HuH-7 (cell line): ENCODE data around the gene GALM.
"Not testable (repeated sequence)": the region's sequence is repeated elsewhere in the genome, so short reads cannot be mapped to it uniquely, and the experiment has no call there.

Experiments used
- DNase-seq: peaks from one replicate; pipeline ENCODE4 v3.0.0; 2011; ENCODE audit warnings: low spot score

The GALM gene

DNA sequence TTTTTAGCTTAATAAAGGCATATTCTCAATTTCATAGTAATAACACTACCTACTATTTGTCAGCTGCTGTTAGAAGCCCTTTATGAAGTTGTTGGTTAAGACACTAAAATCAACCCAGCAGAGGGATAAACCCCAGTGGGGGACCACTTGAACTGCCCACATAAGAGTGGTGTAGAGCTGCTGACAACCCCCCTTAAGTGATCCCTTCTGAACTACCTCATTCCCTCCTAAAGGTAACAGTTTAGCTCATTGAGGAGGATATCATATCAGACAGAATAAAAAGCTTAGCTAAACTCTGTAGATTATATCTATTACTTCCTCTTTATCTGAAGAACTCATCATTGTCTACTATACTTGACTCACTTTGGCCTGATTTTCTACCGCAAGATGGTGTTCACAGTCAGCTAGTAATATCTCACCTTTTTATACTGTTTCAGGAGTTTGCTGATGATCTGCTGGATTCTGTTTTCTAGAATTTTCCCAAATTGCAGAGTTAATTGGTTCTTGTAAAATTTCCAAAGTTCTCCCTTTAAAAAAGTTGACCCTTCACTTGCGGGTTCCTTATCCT is 16.2 kb downstream of the GALM start:
- DNase-seq, result no peak

DNA sequence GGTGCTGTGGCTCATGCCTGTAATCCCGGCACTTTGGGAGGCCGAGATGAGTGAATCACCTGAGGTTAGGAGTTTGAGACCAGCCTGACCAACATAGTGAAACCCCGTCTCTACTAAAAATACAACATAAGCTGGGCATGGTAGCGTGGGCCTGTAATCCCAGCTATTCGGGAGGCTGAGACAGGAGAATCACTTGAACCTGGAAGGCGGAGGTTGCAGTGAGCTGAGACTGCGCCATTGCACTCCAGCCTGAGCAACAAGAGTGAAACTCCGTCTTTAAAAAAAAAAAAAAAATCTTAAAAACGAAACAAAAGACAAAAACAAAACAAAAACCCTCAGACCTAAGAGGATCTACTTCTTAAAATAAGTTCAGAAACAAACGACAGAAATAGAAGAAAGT is 16.7 kb downstream of the GALM start:
- not testable (repeated sequence) for DNase-seq

DNA sequence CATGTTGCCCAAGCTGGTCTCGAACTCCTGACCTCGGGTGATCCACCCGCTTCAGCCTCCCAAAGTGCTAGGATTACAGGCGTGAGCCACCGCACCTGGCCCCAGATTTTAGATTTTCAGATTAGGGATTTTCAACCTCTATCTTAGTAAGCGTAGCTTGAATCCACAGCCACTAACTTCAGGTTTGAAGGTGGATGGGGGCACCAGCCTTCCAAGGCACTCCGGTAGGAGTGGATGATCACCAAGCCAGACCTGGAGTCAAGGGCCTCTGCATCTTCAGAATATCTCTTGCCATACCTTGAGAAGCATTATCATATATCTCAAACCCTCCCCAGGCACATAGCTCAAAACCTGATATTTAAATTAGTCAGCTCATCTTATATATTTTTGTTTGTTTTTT is 17.9 kb downstream of the GALM start:
- no peak for DNase-seq

DNA sequence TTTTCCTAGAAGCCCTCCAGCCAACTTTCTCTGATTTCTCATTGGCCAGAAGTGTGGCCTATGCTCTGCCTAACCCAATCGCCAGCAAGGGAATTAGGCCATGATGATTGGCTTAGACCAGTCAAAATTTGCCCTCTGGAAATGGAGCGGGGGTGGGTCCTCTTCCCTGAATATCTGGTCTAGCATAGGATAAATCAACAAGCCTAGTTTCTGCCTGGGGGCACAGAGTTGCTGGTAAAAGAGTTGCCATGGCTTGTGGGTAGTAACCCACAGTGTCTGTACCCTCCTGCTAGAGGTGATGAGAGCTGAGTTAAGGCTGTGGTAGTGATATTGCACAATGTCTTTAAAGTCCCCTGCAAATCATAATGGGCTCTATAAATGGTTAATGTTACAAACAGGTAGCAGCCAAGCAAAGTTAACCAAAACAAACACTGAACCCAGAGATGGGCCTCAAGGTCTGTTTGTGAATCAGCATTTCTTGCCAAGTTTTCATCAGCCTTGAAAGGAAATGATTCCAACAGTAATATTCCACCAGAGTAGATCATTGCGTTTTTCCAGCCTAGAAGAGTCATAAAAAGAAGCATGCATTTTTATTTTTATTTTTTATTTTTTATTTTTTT is 19.3 kb downstream of the GALM start:
- DNase-seq, result peak; percentile 43

DNA sequence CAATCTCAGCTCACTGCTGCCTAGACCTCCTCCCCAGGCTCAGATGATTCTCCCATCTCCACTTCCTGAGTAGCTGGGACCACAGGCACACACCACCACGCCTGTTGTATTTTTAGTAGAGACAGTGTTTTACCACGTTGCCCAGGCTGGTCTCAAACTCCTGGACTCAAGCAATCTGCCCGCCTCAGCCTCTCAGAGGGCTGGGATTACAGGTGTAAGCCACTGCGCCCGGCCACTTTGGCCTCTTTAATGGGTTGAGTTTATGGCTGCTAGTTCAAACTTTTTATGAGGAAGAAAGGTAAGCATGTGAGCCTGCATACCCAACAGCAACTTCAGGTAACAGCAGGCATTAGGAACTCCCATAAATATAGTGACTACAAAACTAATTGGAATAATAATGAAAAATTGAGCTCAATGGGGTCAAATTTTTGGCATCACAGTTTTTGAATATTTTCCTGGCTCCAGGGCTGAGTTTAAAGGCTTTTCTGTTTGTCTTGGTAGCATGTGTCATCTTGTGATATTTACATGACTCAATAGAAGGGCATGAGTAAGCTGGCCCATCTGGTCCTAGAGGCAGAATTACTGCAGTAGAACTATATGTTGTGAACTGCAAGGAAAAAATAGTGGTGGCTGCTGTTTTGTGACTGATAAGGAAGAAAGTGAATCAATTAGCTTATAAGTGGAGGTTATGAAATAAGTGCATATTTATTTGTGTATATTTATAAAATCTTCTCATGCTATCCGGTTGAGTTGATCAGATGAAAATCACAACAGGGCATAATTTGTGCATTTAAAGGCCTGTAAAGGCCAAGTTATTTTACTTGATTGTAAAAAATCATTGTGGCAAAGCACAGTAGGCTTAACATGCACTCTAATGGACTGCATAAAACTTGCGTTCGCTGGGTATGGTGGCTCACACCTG is 24.8 kb downstream of the GALM start:
- no peak for DNase-seq

DNA sequence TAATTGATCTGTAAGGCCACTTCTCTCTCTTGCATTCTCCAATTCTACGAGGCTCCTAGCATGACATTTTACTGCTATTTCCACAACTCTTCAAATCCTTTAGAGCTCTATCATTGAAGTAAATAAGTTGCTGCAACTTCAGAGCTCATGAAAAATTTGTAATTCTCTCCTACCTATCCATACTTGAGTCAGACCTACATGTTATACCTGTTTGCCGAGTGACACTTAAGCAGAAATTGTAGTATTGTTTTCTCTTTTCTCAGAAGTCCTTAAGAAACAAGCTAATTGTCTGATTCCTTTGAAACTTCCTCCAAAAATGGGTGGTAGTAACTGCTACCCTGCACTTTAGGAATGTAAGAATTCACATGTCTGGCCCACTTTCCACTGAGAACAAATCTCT is 26.1 kb downstream of the GALM start:
- no peak for DNase-seq

DNA sequence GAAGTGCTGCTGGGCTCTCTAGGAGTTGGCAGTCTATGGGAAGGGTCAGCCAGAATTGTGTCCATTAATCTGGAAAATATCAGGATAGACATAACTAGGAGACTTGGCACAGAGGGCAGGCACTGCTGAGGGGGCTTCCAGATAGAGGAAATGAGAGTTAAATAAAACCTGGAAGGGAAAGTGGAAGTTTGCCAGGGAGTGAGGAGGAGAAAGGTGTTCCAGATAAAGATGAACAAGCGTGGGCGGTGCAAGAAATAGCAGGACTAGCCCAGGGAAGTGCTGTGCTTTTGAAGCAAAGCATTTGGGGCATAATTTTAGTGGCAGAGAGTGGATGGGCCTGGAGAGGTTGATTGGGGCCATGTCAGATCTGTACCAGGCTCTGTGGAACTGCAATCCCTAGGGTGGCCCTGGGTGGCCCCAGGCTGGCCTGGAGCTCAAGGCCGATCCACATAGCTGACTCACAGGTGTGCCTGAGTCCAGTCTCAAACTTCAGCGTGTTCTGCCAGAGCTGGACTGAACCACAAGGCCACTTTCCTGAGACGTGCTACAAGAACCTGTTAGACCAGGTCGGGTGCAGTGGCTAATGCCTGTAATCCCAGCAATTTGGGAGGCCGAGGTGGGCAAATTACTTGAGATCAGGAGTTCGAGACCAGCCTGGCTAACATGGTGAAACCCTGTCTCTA is 26.9 kb downstream of the GALM start:
- DNase-seq, result no peak

DNA sequence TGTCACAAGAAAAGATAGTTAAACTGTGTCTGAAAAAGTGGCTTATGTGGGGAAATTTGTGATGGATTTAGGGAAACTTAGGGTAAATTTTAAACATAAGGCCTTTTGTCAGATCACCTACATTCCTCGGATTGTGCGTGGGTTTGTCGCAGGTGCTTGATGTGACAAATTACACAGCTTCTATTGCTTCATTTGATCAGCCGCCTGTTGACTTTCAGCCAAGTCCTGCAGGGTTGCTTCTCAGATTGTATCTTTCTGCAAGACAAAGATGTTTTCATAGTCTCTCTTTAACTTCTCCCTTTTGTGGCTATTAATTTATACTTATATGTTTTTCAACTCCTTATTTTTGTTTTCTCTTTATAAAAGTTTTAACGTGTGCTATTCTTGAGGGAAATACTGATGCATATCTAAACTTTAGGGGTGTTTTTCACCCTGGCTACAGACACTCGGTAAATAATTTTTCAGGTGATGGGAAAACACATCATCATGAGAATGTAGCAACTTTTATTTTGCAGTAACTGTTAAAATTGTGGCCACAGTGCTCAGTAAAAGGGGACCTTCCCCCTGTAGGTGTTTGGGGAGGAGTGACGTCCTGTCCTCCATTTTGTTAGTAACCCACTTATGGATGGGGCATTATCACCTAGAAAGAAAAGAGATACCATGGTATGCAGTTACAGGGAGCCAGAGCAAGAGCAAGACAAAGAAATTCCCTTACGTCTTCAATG is 31.4 kb downstream of the GALM start:
- DNase-seq, result no peak

DNA sequence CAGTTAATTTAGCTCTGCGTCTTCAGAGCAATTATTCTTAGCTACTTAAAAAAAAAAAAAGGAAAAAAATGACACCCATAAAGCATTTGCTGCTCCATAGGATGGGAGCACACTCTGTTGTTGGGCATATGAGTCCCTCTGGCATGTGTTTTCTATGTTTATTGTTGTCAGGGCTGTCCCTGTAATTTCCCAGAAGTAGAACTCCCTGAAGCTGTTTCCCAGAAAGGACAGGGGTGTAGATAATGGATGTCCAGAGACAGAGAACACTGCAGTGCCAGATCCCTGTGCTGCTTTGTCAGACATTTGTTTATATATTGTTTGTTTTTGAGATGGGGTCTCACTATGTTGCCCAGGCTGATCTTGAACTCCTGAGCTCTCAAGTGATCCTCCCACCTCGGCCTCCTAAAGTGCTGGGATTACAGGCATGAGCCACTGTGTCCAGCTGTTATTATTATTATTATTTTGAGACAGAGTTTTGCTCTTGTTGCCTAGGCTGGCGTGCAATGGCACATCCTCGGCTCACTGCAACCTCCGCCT is 32.6 kb downstream of the GALM start:
- DNase-seq, result no peak

DNA sequence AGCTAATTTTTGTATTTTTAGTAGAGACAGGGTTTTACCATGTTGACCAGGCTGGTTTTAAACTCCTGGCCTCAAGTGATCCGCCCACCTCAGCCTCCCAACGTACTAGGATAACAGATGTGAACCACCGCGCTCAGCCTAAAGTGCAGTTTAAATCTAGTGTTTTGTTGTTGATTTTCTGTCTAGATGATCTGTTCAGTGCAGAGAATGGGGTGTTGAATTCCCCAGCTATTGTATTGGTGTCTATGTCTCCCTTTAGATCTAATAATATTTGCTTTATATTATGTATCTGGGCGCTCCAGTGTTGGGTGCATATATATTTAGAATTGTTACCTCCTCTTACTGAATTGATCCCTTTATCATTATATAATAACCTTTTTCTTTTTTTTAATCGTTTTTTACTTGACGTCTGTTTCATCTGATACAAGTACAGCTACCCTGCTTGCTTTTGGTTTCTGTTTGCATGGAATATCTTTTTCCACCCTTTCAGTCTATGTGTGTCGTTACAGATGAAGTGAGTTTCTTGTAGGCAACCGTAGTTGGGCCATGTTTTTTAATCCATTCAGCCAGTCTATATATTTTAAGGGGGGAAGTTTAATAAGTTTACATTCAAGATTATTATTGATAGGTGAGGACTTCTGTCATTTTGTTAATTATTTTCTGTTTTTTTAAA is 34.3 kb downstream of the GALM start:
- no peak for DNase-seq

DNA sequence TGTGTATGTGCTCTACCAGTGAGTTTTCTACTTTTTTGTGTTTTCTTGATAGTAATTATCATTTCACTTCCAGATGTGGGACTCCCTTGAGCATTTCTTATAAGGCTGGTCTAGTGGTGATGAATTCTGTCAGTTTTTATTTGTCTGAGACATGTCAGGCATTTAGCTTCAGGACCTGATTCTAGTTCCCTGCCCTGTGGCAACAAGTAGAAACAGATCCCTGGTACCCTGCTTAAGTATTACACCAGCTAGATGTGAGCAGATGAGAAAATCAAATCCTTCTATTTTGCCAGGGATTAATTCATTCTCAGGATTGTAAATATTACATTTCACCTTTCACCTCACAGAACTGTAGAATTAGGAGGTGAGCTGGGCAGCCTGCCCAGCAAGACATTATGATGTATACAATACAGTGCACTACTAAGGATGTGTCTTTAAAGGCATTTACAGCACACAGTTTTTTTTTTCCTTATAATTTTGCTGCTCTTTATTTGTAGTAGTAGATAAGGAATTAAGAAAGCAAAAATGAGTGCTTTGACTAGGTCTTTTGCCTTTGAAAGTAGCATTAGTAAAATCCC is 35.1 kb downstream of the GALM start:
- DNase-seq, result no peak

DNA sequence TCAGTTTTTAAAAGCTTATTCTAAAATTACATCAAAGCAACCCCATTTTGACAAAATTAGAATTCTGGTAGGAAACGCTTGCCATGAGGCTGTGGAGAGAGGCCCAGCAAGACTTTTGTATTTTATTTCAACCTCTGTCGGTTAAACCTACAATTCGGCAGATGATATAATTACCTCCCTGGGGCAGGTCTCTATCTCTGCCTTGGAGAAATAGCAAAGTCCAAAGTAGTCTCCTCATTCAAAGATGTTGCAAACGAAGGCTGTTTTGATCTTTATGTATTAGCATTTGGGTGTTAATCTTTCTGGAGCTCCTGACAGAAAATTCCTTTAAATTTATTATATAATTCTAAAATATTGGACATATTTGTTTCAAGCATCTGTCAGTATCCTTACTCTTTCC is 35.6 kb downstream of the GALM start:
- no peak for DNase-seq

DNA sequence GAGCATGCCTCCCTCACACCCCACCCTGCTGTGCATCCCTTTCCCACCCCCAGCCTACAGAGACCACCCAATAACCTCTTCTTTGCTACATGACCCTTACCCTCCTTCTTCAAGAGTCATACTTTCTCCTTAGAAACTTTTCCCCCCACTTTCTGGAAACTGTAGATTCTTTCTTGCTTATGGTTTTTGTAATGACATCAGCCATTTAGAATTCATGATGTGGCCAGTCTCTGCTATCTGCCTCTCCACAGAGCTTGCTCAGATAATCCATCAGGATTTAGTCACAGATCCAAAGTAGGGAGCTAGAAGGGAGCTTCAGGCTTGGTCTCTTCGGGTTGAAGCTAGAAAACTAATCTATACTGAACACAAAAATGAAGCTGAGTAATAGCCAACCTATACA is 36.5 kb downstream of the GALM start:
- no peak for DNase-seq

DNA sequence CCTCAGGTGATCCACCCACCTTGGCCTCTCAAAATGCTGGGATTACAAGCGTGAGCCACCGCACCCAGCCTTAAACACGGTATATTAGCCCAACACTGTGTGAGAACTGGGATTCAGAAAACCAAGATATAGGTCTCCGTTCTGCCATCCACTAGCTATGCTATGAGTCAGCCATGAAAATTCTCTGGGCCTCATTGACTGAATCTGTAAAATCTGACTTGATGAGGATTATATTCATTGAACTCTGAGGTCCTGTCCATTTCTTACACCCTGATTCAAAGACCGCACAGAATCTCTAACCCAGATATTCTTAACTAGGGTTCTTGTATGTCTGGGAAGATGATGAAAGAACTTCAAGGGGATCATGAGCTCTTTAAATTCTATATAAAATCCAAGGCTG is 37.4 kb downstream of the GALM start:
- DNase-seq, result not testable (repeated sequence)

DNA sequence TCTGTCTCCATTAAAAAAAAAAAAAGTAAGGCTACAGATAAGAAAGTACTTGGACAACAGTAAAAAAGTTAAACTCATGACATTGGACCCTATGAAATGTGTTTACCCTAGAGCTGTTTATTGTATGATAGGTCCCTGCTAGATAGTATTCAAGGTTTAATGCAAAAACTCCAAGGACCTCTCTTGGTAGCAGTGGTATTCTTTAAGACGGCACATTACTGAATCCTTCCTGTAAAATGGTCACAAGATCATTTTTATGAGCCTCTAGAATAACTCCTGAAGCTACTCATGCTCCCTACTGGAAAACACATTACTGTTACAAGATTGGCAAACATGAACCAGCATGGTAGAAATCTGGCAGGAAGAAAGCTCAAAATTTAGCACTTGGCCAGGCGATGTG is 38.8 kb downstream of the GALM start:
- DNase-seq, result no peak

DNA sequence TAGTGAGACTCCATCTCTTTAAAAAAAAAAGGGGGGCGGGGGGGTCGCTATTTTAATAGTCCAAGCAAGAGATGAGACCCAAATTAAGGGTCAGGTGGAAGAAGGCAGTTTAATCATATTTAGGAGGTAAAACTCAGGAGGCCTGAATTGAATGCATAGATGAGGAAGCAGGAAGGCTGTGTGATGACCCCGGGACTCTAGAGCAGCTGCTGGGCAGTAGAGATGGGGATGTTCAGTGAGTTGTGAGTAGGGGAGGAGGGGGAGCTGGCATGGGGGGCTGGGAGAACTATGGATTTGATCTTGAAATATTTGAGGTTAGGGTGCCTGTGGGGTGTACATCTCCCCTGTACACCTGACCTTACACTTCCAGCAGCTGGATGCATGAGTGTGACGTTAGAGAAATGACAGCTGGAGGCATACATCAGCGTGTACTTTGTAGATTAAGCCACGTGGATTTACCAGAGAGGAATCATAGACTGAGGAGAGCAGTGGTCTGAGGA is 41.0 kb downstream of the GALM start:
- no peak for DNase-seq

DNA sequence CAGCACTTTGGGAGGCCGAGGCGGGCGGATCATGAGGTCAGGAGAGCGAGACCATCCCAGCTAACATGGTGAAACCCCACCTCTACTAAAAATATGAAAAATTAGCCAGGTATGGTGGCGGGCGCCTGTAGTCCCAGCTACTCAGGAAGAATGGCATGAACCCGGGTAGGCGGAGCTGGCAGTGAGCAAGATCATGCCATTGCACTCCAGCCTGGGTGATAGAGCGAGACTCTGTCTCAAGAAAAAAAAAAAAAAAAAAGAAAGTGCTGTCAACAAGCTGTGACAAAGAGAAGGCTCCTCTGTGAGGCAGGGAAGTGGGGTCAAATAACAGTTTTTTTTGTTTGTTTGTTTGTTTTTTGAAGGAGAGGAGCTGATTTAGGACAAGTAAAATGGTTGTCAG is 42.6 kb downstream of the GALM start:
- not testable (repeated sequence) for DNase-seq

DNA sequence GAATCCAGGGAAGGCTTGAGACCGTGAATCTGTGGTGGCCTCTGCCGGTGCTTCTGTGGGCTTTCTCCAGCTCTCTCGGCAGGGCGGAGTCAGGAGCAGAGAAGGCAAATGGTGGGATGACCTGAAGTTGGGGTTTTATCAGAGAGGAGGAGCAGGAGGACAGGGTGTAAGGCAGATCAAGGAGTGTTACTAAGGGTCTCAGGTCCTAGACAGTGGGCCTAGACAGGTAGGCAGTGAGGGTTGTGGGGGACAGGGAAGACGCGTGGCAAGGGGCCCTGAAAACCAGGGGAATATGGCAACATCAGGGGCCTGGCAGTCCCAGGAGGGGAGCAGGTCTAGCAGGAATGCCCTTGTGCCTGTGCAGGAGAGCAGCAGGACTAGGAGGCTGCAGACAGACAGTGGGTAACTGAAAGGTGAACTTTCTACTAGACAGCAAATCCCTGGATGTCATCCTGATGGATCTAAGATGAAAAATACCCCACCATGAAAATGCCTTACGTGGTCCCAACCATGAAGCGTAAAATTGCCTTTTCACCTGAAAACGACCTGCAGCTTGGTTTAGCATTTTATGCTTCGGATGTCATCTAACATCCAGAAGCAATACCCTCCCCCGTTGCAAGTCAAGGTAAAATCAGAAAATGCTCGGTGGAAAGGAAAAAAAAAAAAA is 43.1 kb downstream of the GALM start:
- DNase-seq, result no peak

DNA sequence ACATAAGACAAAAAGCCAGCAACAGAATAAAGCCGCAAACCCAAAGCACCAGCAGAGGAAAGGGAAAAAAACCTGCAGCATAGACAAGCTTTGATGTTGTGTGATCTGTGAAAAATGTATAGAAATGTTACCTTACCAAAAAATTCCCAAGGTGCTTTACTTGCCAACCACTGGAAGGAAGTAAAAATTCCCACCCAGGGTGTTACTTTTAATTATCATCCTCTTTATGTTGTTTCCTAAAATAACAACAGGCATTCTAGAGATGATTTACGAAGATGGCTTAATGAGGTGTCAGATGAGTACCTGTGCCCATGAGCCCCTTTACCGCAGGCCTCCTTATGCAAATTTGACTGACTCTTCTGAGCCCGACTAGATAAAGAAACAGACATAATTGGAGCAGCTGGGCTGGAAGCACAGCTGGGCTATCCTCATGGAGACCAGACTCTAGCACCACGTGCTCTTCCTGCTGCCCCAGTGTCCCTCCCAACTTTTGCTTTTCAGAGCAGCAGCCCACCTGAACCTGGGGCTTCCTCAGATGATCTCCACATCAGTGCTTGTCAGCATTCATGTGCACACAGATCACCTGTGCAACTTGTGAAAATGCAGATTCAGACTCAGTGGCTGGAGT is 43.8 kb downstream of the GALM start:
- no peak for DNase-seq

DNA sequence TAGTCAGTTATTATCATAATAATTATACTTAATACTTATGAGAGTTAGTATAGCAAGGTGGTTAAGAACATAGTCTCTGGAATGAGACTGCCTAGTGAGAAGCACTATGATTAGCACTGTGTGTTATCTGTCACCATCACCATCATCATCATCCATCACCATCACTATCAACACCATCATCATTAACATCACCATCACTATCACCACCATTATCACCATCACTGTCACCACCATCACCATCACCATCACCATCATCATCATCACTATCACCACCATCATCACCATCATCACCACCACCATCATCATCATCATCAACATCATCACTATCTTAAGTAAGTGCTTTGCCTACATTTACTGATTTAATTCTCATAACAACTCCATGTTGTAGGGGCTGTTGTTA is 45.6 kb downstream of the GALM start:
- DNase-seq, result no peak
